ENCODE data around the gene SIGLEC10.
A peak's percentile ranks its signal among the peaks of the same experiment; 100 is the strongest.

Gene SIGLEC10

GRCh38 chr19:51365211-51365964, 52.1 kb downstream of the SIGLEC10 start:
- peak overlapping the region; percentile 72 for H3K27ac ChIP-seq (ENCODE audit: low read depth, low read length, severe bottlenecking)
- H3K9me3 ChIP-seq (ENCODE audit: control insufficient read depth, low read length): no peaks in the 10 kb centered on the region
- peak overlapping the region; percentile 96 for H3K4me3 ChIP-seq (ENCODE audit: extremely low read depth, insufficient read depth, low read length, poor library complexity, severe bottlenecking)
- peaks cover 36% of the 10 kb centered on the region for H3K4me1 ChIP-seq (ENCODE audit: control insufficient read depth, insufficient read depth, low read length, poor library complexity, severe bottlenecking)
- WGBS, 2 experiments (ENCODE audit: insufficient coverage in 2 of 2): 41 to 49% methylated on average over 6 to 9 of the region's 10 CpGs
- no peaks in the 10 kb centered on the region for H3K36me3 ChIP-seq (ENCODE audit: control insufficient read depth, insufficient read depth, low read length)

DNA sequence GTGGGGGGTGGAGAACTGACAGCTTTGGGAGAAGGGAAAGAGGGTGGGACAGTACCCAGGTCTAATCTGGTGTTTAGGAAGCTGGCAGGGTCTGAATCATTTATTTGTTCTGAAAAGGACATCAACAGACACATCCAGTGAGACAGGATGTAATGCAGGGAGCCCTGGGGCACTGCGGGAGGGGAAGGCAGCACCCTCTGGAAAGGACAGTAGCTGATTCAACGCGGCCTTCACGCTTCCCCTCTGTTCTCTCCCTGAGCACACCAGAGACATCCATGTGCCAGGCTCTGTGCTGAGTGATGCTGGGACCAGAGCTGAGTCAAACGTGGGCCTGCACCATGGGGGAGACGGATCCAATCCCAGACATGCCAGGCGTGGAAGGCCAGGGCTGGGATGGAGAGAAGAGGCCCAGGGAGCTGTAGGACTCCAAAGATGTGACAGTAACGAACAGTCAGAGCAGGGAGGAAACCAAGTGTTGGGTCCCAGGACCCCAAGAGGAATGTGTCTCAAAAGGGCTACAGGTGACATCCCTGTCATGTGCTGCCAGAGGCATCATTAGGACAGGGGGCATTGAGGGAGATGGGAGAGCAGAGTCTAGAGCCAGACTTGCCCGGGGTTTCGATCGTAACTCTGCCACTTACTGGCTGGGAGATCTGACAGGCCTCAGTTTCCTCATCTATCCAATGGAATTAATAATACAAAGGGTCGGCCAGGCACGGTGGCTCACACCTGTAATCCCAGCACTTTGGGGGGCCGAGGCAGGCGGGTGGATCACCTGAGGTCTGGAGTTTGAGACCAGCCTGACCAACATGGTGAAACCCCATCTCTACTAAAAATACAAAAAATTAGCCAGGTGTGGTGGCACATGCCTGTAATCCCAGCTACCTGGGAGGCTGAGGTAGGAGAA, 53.0 kb downstream of the SIGLEC10 start:
- no peaks in the 10 kb centered on the region for H3K36me3 ChIP-seq (ENCODE audit: control insufficient read depth, insufficient read depth, low read length)
- no peak overlapping the region for H3K4me3 ChIP-seq (ENCODE audit: extremely low read depth, insufficient read depth, low read length, poor library complexity, severe bottlenecking)
- WGBS, 2 experiments (ENCODE audit: insufficient coverage in 2 of 2): 80 to 81% methylated on average over 15 of the region's 15 CpGs
- H3K9me3 ChIP-seq (ENCODE audit: control insufficient read depth, low read length): no peaks in the 10 kb centered on the region
- H3K4me1 ChIP-seq (ENCODE audit: control insufficient read depth, insufficient read depth, low read length, poor library complexity, severe bottlenecking): peaks cover 39% of the 10 kb centered on the region
- H3K27ac ChIP-seq (ENCODE audit: low read depth, low read length, severe bottlenecking): no peak overlapping the region

DNA sequence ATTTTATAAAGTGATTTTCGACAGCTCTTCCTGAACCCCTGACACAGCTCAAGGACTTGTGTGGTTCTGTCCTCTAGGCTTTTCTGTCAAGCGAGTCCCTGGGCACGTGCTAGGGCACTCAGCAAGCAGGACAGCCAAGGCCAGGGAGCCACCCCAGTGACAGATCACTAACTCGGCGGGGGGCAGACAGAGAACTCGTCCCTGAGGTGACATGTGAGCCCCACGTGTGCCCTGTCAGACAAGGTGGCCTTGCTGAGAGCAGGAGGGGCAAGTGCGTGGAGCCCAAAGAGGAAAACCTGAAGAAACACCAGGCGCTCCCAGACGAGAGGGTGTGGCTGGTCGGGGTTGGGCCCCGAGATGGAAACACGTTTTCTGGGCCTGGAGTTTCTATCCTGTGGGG, 56.2 kb downstream of the SIGLEC10 start:
- H3K36me3 ChIP-seq (ENCODE audit: control insufficient read depth, insufficient read depth, low read length): no peaks in the 10 kb centered on the region
- H3K4me3 ChIP-seq (ENCODE audit: extremely low read depth, insufficient read depth, low read length, poor library complexity, severe bottlenecking): no peak overlapping the region
- no peaks in the 10 kb centered on the region for H3K9me3 ChIP-seq (ENCODE audit: control insufficient read depth, low read length)
- peaks cover 34% of the 10 kb centered on the region for H3K4me1 ChIP-seq (ENCODE audit: control insufficient read depth, insufficient read depth, low read length, poor library complexity, severe bottlenecking)
- 87 to 95% methylated on average over 12 to 13 of the region's 13 CpGs for WGBS, 2 experiments (ENCODE audit: insufficient coverage in 2 of 2)
- no peak overlapping the region for H3K27ac ChIP-seq (ENCODE audit: low read depth, low read length, severe bottlenecking)
